GM19240 (cell line): Measurements from ENCODE around the gene ZNF587B.
"Not testable (repeated sequence)": the region's sequence is repeated elsewhere in the genome, so short reads cannot be mapped to it uniquely, and the experiment has no call there.

Experiments used
- DNase-seq: peaks from one replicate; pipeline ENCODE4 v3.0.0; 2011; ENCODE audit warnings: low spot score; ENCODE audit not compliant: insufficient read length

ZNF587B gene

DNA sequence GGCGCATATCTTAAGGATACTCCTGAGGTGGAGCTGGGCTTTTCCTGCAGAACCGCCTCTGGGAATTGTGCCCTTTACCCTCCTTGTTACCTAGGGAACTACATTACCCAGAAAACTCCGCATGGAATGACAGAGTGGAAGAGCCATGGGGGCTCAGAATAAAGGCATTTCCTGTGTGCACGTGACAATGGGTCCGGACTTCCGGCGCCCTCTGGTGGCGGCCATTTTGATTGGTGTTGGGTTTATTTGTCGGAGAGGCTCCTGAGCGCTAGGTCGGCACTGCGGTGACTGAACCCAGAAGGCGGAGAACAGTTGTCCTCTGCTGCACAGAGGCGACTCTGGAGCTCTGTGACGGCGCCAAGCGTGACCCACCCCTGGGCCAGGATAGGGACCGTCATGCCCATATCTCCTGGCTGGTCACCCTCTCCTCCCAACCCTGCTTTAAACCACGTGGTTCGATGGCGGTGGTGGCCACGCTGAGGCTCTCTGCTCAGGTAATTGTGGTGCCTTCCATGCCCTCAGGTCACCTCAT, at the start of gene ZNF587B:
Gene ZNF587B (plus strand): TSS at position 229 of the 532 bp plus-strand sequence. CDS start 230 bp downstream, at position 459.
- DNase-seq = no peak

DNA sequence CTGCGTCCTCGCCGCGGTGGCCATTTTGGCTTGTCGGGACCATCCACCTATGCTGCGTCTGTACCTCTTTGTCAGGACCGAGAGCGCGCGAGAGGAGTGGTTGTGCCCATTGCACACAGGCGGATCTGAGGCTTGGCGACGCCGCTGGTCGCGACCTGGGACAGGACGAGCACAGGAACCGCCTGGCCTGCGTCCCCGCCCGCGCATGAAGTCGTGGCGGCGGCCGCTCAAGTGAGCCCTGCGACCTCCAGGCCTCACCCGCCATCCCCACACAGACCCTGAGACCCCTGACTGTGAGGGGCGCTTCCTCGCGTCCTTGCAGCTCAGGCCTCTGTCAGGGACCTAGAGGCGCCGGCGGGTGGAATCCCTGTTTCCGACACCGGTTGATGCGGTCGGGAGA, 43.8 kb upstream of the ZNF587B start:
- DNase-seq = no peak

DNA sequence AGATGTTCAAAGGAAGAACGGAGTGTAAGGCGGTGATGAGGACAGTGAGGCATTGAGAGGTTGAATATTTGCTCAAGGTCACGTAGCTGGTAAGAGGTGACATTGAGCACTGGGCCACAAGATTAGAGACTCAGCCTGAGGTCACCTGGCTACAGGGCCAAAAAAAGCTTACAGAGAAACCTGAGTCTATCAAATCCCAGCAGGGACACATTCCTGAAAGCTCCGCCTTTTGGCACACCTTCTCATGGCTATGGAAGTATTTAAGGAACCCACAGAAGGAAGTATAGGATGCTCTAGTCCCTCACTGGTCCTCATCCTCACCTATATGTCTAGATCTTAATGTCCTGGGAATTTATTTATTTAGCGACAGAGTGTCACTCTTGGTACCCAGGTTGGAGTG, 43.2 kb upstream of the ZNF587B start:
- DNase-seq = no peak

DNA sequence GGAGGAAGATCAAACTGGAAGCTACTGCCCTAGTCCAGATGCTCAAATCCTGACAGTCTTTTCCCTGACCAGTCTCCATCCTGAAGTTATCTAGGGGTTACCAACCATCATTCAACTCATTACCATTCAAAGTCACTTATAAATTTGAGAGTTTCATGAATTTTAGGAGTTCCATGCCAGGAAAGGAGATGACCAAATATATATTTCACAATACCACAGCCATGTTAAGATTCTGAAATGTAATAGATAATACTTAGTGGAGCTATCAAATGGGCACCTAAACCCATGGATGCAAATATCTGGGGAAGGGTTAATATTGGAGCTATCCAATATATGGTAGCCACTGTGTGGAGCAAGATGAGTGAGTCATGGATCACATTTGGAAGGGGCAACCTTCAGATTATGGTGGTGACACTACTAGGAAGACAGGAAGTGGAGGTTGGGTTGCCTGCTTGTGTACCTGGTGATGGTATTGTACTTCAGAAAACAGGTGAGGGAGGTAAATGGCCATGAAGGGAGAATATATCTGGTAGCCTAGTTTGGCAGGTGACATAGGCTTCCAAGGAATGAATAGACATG, 41.9 kb upstream of the ZNF587B start:
- no peak for DNase-seq

DNA sequence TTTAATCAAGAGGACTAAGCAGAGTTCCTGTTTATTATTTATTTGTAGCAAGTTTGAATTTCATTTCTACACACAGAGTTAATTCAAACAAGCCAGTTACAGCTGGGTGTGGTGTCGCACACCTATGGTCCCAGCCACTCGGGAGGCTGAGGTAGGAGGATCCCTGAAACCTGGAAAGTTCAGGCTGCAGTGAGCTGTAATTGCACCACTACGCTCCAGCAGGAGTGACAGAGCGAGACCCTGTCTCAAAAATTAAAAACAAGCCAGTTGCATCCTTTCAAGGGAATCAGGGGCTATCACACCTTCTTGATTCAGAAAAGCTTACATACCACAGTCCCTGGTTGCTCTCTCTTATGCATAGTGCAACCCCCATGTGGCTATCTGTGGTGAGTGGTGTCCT, 40.8 kb upstream of the ZNF587B start:
- DNase-seq = no peak

DNA sequence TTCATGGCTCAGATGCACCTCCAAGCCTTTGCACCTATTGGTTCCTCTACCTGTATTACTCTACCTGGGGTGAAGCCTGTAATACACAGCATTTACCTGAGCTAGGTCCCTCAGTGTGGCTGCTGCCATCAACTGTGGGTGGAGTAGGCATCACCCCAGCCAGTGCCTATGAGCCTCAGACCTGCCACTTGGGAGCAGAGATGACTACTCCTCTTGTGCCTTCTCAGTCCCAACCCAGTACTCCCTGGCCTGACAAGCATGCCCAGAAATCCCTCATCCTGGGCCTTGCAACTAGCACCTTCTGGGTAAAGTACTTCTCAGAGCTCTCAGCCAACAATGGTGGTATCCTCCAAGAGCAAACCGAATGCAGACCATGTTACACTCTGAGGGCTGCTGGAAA, 33.5 kb upstream of the ZNF587B start:
- not testable (repeated sequence) for DNase-seq

DNA sequence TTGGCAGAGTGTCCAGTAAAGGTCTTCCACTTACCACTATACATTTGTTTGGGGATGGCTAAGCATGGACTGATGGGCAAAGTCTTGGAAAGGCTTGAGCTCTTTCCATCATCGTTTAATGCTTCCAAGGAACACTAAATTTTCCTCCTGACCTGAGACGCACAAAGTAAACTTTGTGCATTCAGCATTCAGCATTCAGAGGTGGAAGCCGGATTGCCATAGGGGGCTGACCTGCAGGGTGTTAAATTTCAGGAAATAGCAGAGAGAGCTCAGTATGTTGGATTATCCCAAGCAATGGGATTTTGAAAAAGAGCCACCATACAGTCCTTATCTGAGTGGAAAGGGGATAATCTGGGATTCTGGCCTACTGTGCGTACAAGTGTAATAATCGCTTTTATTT, 29.4 kb upstream of the ZNF587B start:
- no peak for DNase-seq

DNA sequence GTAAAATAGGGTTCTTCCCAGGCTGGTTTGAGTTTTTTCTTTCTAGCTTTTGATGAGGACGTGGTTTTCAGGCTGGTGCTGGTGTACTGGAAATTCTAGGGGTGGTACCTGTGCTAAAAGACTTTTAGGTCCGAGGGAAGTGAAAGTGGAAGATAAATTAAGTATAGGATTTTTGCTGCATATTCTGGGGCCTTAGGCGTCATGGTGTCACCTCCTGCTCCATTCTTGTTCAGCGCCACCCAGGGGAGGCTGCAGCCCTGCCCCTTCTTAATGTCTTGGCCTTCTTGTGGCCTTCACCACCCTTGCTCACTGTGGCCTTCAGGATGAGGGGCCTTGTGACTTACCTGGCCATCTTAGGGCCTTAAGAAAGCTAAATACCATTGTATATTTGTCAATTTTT, 27.8 kb upstream of the ZNF587B start:
- no peak for DNase-seq

DNA sequence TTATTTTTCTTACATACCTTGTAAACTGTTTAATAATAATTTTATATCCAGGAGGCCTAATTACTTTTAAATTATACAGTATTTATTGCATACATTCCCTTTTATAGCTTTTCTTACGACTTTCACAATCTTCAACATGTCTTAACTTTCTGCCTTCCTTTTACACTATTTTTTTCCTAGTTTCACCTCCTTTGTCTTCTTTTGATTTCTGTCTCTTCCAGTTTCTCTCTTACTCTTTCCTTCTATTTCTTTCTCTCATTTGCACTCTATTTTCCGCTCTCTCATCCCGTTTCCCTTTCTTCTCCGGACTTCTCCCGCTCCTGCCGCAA, 26.9 kb upstream of the ZNF587B start:
- no peak for DNase-seq

DNA sequence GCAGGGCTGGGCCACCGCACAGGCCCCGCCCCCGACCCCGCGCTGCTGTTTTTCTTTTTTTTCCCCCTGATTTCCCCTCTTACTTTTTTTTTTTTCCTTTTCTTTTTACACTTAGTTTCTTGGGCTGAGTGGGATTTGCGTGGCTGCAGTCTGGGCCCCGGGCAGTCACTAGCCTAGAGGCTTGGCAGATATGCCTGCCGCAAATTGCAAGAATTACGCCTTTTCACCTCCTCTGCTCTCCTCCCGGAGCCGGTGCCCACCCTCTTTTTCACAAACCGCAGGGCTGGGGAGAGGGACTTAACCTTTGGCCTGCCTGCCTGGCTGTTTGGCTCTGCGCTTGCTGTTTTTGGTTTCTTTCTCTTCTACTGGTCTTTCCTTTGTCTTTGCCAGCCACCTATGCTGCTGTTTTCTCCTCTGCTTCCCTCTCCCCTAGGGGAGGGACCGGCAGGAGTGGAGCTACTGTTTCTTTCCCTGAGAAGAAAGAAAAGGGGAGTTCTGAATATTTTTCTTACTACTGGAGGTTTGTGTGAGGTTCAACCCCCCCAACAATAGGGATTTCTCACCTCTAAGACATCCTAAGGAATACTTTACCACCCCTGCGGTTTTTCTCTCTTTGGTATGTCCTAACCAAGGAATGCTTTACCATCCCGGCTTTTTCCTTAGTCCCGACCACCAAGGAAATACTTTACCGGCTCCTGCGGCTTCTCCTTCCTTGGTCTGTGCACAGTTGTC, 26.3 kb upstream of the ZNF587B start:
- DNase-seq = no peak

DNA sequence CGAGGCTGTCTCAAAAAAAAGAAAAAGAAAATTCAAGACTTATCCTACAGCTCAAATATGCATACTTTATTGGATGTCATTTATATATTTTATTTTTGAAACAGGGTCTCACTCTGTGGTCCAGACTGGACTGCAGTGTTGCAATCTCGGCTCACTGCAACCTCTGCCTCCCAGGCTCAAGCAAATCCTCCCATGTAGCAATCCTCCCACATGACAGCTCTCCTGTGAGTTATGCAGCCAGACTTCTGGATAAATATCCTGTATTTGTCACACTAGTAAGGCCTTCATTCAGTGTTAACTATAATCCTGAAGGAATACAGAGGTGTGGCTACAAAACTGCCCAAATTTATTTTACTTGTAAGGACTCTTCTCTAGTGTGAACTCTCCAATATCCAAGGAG, 22.6 kb upstream of the ZNF587B start:
- DNase-seq = no peak

DNA sequence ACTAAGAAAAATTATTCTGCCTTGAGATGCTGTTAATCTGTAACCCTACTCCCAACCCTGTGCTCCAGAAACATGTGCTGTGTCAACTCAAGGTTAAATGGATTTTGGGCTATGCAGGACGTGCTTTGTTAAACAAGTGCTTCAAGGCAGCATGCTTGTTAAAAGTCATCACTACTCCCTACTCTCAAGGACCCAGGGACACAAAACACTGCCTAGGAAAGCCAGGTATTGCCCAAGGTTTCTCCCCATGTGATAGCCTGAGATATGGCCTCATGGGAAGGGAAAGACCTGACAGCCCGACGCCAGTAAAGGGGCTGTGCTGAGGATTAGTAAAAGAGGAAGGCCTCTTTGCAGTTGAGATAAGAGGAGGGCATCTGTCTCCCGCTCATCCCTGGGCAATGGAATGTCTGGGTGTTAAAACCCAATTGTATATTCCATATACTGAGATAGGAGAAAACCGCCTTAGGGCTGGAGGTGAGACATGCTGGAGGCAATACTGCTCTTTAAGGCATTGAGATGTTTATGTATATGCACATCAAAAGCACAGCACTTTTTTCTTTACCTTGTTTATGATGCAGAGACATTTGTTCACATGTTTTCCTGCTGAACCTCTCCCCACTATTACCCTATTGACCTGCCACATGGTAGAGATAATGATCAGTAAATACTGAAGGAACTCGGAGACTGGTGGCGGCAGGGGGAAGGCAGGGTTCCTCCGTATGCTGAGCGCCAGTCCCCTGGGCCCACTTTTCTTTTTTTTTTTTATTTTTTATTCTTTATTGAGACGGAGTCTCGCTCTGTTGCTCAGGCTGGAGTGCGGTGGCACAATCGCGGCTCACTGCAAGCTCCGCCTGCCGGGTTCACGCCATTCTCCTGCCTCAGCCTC, 19.4 kb upstream of the ZNF587B start:
- not testable (repeated sequence) for DNase-seq

DNA sequence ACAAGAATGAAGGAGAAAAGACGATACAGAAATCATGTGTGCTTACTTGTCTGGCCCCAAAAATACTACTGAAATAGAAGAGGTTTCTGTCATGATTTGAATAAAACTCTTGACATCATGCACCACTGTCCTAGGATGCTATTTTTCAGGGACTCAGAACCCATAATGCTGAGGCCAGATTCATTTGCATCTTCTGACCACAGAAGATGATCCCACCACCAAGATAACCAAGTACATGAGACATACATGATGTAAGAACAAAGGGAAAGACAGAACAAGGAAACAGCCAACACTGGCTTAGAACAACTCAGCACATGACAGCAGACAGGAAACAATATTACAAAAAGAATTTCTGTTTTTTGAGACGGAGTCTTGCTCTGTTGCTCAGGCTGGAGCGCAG, 17.9 kb upstream of the ZNF587B start:
- DNase-seq = no peak

DNA sequence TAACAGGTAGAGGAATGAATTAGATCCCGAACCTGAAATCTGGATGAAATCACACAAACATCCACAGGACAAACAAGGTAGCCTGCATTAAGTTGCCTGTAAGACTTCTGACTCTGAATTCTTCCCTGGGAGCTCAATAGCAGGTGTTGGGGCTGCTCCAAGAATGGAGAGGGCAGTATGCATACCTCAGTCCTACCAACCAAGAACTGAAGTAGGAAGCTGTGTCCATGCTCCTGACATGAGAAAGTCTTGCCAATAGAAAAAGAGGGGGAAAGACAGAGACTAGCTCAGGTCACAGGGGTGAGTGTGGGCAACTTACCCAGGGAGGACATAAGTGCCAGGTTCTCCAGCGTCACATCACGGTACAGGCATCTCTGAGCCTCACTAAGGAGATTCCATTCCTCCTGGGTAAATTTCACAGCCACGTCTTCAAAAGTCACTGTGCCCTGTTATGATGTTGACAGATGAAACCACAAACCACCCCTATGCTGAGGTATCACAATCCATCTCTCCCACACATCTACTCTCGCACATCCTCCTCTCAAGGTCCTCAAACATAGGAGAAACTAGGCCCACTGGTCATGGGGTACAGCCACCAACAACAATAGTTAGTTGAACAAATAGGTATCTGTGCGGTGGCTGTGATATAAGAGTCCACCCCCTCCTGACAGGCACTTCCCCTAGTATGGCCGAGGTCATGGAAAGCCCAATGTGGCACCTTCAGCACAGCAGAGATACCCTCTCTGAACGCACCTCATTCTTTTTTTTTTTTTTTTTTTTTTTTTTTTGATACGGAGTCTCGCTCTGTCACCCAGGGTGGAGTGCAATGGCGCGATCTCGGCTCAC, 16.9 kb upstream of the ZNF587B start:
- not testable (repeated sequence) for DNase-seq

DNA sequence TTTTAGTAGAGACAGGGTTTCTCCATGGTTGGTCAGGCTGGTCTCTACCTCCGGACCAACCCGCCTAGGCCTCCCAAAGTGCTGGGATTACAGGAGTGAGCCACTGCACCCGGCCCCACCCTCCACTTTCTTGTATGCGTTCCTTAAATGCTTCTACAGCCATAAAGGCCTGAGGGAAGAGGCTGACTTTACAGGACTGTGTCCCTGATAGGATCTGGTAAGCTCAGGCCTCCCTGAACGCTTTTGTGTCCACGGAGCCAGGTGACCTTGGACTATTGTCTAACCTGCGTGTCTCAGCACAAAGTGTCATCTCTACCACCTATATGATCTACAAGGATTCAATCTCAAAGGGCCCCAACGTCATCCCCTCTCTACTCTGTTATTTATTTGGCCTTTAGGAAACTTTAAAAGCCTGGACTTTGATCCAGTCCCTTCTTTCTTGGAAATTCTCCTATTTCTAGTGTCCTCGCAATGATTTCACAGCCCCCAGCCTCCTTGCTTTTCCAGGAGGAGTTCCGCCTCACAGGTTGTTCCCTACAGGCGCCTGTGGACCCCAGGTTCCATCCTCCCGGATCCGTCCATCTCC, 16.1 kb upstream of the ZNF587B start:
- no peak for DNase-seq

DNA sequence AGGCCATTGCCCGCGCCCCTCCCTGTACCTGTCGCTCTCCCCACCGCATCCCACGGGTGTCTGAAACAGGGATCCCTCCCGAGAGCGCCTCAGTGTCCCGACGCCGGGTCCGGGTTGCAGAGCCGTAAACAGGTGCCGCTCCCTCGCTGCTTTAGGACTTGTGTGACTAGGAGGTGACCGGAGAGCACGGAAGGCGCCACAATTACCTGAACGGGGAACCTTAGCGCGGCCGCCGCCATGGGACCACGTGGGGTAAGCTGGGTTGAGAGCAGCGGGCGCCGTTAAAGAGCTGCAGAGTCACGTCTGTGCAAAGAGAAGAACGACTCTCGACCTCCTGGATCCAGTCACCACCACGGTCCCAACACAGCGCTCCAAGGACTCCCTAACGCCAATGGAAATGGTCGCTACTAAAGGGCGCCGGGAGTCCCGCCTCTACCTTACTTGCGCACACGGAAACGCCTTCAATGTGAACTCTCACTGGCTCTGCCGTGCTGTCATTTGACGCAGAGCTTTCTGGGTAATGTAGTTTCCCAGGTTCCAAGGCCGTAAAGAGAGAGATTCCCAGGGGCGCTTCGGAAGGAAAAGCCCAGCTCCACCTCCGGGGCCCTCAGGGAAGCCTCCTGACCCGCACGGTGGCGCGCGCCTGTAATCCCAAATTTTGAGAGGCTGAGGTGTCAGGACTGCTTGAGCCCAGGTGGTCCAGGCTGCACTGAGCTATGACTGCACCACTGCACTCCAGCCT, 15.4 kb upstream of the ZNF587B start, which contains the start of gene ZNF552:
Gene ZNF552 (minus strand): TSS at position 409 of the 742 bp plus-strand sequence. CDS start 170 bp downstream, at position 239.
- DNase-seq = peak; percentile 55

DNA sequence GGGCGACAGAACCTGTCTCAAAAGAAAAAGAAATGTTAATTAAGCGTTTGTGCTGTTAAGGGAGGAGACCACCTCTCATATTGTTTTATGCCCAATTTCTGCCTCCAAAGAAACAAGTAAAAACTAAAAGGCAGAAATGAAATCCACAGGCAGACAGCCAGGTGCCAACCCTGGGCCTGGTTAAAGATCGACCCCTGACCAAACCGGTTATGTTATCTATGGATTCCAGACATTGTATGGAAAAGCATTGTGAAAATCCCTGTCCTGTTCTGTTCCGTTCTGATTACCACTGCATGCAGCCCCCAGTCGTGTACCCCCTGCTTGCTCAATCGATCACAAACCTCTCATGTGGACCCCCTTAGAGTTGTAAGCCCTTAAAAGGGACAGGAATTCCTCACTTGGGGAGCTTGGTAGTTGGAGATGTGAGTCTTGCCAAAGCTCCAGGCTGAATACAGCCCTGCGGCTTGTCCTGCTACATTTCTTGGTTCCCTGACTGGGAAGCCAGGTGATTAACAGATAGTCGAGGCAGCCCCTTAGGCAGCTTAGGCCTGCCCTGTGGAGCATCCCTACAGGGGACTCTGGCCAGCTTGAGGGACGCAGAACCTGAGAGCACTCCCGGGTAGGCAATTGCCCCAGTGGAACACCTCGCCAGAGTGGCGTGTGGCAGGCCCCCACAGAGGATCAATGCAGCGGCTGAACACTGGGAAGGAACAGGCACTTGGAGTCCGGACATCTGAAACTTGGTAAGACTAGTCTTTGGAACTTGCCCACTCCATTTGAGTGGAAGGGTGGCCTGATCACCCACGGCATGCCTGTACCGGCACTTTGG, 14.6 kb upstream of the ZNF587B start:
- no peak for DNase-seq

DNA sequence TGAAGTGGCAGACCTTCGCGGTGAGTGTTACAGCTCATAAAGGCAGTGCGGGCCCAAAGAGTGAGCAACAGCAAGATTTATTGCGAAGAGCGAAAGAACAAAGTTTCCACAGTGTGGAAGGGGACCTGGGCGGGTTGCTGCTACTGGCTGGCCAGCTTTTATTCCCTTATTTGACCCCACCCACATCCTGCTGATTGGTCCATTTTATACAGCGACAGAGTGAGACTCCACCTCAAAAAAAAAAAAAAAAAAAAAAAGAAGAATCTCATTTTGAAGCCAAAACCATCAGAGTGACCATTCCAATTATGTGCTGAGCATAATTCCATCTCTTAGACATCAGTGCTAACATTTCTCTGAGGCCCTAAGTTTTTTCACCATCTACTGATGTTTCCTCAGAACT, 13.4 kb upstream of the ZNF587B start:
- DNase-seq = no peak

DNA sequence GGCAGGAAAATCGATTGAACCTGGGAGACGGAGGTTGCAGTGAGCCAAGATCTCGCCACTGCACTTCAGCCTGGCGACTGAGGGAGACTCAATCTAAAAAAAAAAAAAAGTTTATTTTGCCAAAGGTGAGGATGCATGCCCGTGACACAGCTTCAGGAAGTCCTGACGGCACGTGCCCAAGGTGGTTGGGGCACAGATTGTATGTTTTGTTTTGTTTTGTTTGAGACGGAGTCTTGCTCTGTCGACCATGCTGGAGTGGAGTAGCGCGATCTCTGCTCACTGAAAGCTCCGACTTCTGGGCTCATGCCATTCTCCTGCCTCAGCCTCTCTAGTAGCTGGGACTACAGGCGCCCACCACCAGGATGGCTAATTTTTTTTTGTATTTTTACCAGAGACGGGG, 12.1 kb upstream of the ZNF587B start:
- DNase-seq = no peak
